ENCODE results near the gene NCOA3.
"Not testable (repeated sequence)": the region's sequence is repeated elsewhere in the genome, so short reads cannot be mapped to it uniquely, and the experiment has no call there.

The NCOA3 gene

DNA sequence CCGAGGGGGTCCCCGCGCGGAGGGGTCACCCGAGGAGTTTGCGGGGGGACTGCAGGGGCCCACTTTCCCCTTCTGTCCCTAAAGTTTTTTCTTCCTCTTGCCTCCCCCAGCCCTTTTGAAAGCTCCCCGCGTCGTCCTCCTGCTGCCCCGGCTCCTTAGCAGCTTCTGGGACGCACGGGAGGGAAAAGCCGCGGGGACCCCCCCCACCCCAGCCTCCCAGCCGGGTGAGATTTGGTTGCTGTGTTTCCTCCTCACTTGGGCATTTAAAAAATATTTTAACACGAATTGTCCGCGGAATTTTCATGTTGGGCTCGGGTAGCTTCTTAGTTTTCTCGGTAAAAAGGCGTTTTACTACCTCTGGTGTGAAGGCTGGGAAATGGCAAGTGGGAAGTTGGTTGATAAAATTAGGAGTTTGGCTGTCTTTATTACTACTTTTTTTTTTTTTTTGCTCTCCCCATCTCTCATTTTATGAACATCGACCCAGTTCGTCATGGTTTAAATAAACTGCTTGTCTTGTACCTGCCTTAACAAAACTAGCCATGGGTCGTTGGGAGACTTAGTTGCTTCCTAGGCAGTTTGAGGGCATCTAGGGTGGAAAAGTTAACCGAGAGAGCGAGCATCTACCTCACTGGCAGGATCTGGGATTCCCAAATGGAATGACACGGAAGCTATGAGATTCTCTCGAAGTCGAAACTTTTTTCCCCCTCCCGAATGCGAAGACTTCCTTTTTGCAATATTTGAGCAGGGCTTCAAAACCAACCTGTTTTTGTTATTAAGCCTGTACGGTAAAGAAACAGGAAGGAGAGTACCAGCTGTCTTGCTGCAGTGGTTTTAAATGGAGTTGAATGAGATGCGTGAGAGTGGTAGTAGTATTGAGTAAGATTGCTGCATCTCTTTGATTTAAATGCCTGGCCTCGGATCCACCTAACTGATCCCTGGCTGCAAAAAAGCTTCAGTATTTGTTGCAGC is 868 bp downstream of the NCOA3 start:
- peak; percentile 41 for DNase-seq

DNA sequence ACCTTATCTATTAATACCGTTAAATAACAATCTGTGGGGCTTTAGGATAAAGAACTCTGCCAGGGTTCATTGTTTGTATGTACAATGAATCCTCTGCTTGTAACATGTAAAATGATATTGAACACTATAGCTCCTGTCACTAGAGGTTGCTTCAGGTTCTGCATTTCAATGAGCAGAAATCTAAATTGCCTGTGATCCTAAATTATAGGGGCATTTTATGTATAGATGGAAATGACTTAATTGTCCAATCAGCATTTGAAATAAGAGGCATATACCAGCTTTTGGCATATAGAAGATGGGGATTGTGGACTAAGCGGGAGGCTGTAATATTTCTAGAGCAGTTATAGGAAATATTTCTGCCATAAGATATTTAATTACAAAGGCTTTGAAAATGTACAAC is 2.0 kb downstream of the NCOA3 start:
- DNase-seq: no peak

DNA sequence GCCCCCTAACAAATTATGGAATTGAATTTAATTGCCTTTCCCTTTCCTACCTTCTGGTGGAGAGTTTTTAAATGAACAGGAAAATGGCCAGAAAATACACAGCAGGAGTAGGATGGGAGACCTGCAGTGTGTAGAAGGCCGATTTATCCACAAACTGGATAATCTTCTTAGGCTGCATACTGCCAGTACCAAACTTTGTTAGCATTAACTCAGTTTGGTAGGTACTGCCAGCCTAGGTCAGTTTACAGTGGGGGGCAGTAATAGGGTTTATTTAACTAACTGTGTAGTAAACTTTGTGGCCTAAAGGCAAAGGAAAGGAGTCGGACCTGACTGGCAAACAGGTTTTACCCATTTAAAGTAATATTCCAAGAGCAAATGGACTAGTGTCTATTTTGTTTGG is 4.6 kb downstream of the NCOA3 start:
- DNase-seq: no peak

DNA sequence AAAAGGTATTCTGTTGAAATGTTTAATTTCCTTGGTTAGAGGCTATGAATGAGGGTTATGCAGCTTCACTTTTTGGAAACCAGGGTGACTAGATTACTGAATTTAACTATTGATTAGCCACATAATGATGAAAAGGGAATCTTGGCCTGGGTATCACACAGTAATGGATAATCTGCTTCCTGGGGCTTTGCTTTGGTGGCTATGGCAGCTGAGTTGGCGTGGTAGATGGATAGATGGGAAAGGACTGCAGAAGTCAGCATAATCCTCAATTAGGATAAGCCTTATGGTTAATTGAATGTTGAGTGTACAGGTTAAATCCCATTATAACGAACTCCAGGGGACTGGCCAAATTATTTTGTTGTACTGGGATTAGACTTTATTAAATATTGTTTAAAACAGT is 5.2 kb downstream of the NCOA3 start:
- no peak for DNase-seq

DNA sequence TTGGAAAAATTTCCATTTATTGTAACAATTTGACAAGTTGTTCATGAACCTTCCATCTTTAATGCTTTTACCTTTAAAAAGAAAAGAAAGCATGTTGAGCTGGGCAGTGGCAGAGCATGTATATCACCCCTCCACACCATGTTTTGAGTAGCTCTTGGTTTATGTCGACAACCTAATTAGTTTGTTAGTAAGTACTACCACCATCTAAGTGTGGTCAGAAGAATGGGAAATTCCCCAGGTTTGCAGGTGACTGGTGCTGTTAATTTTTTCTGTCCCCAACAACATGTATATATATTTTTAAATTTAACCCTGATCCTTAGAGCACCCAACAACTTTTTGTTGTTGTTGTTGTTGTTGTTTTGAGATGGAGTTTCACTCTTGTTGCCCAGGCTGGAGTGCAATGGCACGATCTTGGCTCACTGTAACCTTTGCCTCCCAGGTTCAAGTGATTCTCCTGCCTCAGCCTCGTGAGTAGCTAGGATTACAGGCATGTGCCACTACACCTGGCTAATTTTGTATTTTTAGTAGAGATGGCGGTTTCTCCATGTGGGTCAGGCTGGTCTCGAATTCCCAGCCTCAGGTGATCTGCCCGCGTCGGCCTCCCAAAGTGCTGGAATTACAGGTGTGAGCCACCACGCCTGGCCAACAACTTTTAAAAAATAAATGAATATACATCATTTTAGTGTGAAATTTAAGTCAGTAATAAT is 5.7 kb downstream of the NCOA3 start:
- not testable (repeated sequence) for DNase-seq

GRCh38 chr20:47508278-47508677 is 6.6 kb downstream of the NCOA3 start:
- DNase-seq: no peak

DNA sequence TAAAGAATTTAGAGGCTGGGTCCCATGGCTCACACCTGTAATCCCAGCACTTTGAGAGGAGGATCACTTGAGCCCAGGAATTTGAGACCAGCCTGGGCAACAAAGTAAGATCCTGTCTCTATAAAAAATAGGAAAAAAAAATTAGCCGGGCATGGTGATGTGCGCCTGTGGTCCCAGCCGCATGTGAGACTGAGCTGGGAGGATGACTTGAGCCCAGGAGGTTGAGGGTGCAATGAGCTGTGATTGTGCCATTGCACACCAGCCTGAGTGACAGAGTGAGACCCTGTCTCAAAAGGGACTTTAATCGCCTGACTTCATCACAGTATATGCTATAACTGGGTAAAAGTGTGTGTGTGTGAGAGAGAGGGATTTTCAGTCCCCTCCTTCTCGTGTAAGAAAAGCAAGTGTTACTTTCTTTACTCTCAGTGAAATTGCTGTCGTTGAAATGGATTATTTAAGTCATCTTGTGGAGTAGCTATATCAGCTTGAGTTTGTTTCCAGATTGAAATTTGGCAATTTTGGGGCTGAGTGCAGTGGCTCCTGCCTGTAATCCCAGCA is 7.5 kb downstream of the NCOA3 start:
- no peak for DNase-seq

DNA sequence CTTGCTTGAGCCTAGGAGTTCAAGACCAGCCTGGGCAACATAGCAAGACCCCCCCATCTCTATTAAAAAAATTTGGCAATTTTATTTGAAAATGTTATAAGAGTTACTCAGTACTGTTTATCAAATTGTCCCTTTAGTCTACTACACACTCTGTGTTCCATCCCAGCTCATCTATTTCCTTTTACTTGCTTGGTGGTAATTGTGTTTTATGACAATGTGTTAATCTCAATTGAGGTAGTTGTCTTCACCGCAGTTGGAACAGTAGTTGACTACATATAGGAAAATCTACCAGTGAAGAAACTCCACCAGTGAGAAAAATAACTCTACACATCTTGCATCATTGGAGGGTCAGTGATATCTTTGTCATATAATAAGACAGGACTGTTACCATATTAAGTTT is 8.0 kb downstream of the NCOA3 start:
- no peak for DNase-seq

DNA sequence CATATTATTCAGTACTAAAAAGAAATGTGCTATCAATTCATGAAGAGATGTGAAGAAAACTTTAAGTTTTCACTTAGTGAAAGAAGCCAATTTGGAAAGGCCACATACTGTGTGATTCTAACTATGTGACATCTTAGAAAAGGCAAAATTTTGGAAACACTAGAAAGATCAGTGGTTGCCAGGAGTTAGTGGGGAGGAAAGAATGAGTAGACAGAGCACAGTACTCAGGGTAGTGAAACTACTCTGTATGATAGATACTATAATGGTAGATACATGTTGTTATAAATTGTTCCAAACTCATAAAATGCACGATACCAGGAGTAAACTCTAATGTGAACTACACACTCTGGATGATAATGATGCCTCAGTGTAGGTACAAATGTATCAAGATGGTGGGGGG is 14.2 kb downstream of the NCOA3 start:
- no peak for DNase-seq

DNA sequence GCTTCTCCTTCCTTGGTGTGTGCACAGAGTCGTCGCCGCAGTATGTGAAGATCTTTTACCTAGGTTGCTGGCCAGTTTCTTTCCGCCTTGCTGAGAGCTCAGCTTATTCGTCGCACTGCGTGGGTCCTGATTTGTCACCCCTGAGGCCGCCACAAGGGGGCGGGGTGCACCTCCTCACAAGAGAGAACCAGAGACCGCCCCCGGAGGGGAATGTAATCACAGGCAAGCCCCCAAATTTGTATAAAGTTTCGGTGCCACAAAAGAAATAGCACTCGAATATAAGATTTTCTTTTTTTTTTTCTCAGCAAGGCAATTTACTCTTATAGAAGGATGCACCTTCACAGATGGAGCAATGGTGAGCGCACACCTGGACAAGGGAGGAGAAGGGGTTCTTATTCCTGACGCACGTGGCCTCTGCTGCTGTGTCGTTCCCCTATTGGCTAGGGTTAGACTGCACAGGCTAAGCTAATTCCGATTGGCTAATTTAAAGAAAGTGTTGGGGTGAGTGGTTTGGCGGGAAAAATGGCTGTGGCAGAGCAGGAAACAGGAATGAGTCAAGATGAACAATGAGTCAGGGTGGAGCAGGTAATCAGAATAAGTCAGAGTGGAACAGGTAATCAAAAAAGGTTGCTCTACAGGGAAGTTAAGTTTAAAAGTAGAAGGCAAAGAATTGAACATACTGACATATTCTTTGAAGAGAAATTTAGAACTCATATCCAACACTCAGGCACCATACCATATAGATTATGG is 19.5 kb downstream of the NCOA3 start:
- no peak for DNase-seq

DNA sequence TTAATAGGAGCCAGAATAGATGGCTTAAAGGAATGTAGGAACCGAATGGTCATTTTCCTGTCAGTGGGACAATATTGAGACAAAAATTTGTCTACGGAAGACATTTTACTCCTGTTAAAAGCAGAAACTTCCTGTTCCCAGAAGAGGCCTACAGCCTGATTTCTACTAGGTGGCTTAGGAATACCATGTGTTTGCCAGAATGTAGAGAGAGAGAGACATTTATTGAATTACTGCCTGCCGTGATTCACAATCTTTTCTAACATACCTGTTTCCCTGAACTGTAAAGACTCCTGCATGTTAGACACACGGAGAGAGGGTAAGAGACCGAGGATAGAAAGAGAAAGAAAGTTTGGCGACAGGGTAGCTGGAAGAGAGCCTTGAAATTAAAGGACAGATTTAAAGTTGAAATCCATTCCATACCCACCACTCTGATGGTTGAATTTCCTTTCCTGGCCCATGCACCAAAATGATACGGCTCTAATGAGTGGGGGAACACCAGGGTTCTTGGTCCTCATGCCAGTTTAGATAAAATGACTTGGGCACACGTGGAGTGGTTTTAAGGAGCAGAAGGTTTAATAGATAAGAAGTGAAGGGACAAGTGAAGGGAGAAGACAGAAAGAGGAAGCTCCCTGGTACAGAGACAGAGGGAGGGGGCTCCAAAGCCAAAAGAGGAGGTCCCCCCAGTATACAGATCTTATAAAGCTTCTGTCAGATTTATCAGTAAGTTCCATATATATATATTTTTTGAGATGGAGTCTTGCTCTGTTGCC is 22.5 kb downstream of the NCOA3 start:
- no peak for DNase-seq

DNA sequence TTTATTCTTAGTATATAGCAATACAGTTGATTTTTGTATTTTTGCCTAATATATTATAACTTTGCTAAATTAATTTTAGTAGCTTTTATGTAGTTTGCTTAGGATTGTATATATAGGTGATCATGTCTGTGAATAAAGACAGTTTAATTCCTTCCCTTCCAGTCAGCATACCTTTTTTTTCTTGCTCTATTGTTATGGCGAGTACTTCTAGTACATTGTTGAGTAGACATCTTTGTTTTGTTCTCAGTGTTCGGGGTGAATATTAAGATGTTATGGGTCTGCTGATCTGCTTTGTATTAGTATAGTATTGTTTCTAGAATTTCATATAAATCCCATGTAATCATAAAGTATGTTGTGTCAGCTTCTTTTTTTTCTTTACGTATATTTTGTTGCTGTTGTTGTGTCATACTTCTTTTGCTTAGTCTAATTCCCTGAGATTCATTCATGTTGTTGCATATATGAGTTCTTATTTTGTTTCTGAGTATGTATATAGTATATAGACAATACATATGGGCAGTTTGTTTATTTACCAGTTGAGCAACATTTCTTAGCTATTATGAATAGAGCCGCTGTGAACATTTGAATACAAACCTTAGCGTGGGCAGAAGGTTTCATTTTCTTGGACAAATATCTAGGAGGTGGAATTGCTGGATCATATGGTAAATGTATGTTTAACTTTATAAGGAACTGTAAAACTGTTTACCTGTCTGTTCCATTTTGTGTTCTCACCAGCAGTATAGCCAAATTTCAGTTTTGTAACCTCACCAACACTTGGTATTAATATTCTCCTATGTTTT is 25.5 kb downstream of the NCOA3 start:
- DNase-seq: no peak

- no peak for DNase-seq
Measured at GRCh38 chr20:47529840-47530239, 28.2 kb downstream of the NCOA3 start.

DNA sequence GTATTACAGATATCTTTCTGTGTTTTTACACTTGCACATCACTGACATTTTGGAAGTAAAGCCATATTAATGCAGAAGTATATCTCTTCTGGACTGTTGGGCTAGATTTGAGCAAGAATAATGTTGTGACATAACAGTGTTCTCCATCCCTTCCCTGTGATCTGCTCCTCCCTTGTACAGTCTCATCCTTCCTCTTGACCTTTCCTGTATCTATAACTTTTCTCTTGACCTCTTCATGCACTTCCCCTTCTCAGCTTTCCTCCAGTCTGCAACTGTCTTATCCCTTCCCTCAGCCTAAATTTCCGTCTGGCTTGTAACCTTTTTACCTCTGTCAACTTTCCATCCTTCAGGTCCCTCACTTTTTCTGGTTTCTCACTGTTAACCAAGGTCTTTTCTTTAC is 29.8 kb downstream of the NCOA3 start:
- DNase-seq: no peak

- DNase-seq: no peak
Measured at GRCh38 chr20:47532002-47532401, 30.3 kb downstream of the NCOA3 start.

DNA sequence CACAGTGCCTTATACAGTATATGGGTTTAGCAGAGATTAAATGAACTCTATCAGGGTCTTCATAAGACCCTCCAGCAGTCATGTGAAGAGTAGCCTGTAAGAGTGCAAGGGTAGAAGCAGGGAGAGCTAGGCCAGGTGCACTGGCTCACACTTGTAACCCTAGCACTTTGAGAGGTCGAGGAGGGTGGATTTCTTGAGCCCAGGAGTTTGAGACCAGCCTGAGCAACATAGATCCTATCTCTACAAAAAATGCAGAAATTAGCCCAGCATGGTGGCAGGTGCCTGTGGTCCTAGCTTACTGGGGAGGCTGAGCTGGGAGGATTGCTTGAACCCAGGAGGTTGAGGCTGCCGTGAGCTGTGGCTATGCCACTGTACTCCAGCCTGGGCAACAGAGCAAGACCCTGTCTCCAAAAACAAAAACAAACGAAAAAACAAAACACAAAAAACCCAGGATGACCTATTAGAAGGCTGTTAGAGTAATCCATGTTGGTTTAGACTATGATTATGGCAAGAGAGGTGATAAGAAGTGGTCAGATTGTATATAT is 31.9 kb downstream of the NCOA3 start:
- no peak for DNase-seq

- no peak for DNase-seq
Measured at GRCh38 chr20:47534405-47534804, 32.7 kb downstream of the NCOA3 start.

DNA sequence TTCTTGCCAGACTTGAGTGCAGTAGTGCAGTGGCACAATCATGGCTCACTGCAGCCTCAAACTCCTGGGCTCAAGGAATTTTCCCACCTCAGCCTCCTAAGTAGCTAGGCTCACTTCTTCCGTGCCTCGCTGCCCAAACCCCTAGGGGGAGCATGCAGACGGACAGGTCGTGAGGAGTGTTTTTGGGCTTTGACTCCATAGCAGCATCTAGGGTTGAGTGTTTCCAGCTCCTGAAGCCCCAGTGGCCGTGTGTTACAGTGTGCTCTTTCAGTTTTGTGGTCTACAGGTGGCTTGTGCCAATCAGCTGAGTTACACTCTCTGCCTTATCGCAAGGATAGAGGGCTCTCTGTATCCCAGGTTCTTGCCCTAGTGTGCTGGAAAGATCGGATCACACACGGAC is 33.4 kb downstream of the NCOA3 start:
- no peak for DNase-seq

- DNase-seq: no peak
Measured at GRCh38 chr20:47535994-47536393, 34.3 kb downstream of the NCOA3 start.

DNA sequence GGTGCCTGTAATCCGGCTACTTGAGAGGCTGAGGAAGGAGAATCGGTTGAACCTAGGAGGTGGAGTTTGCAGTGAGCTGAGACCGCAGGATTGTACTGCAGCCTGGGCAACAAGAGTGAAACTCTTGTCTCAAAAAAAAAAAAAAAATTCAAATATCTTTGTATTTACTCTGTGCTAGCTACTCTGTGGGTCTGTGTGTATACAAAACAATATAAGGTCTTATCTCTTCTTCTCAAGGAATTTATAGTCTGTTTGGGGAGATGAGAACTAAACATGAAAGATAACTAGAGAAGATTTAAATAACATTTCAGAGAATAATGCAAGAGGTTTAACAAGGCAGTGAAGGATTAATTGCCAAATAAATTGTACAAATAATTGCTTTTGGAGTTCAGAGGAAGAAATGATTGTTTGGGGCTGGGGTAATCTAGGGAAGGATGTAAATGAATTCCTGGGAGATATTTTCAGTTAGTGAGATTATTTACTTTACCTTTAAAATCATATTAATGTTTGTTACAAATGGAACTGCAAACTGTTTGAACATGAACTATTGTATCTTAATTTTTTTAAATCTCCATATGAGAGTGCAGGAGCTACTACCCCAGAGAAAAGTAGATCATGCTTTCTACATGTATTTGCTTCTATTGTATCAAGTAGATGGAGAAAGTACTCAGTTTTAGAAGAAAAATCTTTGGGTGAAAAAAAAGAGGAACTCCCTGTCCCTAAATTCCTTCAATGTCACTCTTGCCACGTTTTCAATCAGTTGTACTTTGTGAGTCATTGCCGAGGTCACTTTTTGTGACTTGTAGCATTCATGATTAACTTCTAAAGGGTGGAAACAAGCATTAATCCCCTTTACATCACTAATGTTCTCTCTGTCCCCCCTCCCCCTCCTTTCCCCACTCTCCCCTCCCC is 39.0 kb downstream of the NCOA3 start:
- no peak for DNase-seq

All from activated naive CD4-positive, alpha-beta T cell treated with Interleukin-2 at 50 U/mL for 16 hours (primary cell).